ENCODE results near the gene CCDC50.

- no peak for TF ChIP-seq CTCF (IDR thresholded peaks at IDR 0.05; ENCODE audit: insufficient read depth, low read length)
- TF ChIP-seq POLR2AphosphoS5 (IDR thresholded peaks at IDR 0.05; ENCODE audit: low read depth) = no peak
- TF ChIP-seq REST (IDR thresholded peaks at IDR 0.05; ENCODE audit: insufficient replicate concordance, low read depth) = no peak
Observed at GRCh38 chr3:191420771-191421170, 91.6 kb downstream of the CCDC50 start.
